ENCODE data around the gene GPX7.

- TF ChIP-seq CTCF (IDR thresholded peaks at IDR 0.05) (no peak), POLR2A (IDR thresholded peaks at IDR 0.05) (no peak)
These were observed 48.6 kb upstream of the GPX7 start for GRCh38 chr1:52553362-52554266.
